ENCODE measurements around the gene ATP12A. TPM values are rescaled to one million over a fixed set of nuclear protein-coding genes. Genes with fewer than 3 reads are reported as not detected.

Gene ATP12A
- total RNA-seq, 1 donor from 2014 or later, result not detected

Other genes with a start within 250 kb of the ATP12A start
- 42.3 TPM for gene PARP4, start 167.6 kb upstream of the ATP12A start, total RNA-seq
- 0.58 TPM for gene RNF17, start 83.8 kb downstream of the ATP12A start, total RNA-seq